ENCODE data around the gene GPC3. TPM values are rescaled to one million over a fixed set of nuclear protein-coding genes. Genes with fewer than 3 reads are reported as not detected.
"Not testable (repeated sequence)": the region's sequence is repeated elsewhere in the genome, so short reads cannot be mapped to it uniquely, and the experiment has no call there.

The GPC3 gene
- total RNA-seq, 1 donor from 2014 or later: not detected

DNA sequence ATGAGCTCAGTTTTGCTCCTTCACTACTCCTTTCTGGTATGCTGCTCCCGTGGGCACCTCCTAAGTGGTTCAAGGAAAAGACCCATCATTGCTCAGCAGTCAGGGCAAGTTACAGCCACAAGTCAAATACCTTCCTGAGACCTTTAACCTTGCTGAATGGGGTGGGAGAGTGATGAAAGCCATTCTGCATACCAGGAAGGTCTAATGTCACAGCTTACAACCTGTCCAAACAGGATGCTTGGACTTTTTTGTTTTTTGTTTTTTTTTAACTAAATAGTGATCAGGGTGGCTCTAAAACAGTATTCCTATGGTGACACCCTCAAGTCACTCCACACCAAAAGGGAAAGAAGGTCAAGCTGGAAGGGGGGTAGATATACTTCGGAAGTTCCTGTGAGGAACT lies 93.1 kb downstream of the GPC3 start:
- no peak for DNase-seq (ENCODE audit: low read depth, low spot score)

DNA sequence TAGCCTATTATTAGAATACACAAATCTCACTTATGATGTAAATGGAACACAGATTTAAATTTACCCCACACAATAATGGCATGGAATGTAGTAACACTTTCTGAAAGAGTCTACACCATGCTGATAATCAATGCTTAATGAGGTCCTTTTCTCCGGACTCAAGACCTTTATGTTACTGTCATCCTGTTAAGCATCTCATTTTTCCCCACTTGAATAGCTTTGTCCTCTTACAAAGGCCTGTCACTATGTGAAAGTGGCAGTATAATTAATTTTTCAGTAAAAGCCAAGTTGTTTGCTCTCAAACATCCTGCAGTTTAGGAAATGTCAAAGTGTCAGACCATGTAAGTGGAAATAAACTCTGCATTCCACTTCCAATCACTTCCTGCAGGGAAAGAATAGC lies 96.4 kb downstream of the GPC3 start:
- DNase-seq (ENCODE audit: low read depth, low spot score): no peak

DNA sequence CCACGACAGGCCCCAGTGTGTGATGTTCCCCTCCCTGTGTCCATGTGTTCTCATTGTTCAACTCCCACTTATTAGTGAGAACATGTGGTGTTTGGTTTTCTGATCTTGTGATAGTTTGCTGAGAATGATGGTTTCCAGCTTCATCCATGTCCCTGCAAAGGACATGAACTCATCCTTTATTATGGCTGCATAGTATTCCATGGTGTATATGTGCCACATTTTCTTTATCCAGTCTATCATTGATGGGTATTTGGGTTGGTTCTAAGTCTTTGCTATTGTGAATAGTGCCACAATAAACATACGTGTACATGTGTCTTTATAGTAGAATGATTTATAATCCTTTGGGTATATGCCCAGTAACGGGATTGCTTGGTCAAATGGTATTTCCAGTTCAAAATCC lies 97.3 kb downstream of the GPC3 start:
- not testable (repeated sequence) for DNase-seq (ENCODE audit: low read depth, low spot score)

GRCh38 chrX:133884430-133885394 lies 100.7 kb downstream of the GPC3 start:
- DNase-seq (ENCODE audit: low read depth, low spot score): no peak

DNA sequence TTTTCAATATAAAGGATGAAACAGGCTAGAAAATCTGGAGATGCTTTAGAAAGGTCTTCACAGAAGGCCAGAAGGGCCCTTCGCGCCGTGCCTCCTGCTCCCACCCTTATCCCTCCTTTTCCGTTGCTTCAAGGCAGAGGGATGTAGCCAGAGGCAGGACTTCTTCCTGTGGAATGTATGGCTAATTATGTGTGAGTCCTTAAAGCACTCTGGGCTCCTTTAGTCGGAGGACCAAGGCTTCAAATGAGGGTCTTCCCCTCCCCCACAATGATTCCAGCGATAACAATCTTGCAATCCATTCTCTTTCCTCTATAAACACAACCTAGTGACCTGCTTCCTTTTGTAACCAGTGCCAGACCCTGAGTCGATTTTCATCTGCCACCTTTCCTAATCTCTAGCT lies 103.5 kb downstream of the GPC3 start:
- no peak for DNase-seq (ENCODE audit: low read depth, low spot score)

DNA sequence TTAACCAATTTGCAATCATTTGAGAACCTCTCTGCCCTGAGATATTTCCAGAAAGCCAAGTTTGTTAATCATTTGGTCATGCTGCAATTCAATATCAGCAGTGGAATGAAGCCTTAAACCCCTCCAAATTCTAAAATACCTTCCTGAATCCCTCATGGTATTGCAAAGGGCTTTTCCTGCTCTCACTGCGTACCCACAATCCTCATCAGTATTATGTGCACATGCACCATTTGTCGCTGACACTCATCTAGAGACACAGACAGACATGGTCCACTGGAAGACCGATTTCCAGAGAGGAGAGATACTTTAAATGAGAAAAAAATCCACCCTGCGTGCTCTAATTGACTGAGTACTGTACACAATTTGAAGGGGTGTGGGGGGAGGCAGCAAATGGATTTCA lies 104.4 kb downstream of the GPC3 start:
- DNase-seq (ENCODE audit: low read depth, low spot score): no peak

- no peak for DNase-seq (ENCODE audit: low read depth, low spot score)
These were observed 105.4 kb downstream of the GPC3 start for GRCh38 chrX:133880032-133880443.

DNA sequence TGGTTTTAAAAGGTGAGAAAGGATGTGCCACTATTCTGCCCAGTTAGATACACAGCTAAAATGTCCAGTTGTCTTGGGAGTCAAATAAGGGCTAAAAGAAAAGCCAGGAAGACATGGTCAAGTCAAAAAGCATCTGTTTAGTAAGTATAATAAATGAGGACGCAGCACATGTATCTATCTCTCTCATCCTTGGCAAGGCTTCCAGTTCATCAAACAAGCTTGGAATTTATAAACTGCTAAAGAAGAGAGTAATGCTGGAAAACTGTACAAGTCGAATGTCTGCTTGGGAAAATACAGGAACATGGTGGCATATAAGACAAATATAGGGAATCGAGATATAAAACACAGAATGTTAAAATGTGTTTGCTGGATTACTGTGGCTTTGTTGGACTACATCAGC lies 106.7 kb downstream of the GPC3 start:
- DNase-seq (ENCODE audit: low read depth, low spot score): no peak

DNA sequence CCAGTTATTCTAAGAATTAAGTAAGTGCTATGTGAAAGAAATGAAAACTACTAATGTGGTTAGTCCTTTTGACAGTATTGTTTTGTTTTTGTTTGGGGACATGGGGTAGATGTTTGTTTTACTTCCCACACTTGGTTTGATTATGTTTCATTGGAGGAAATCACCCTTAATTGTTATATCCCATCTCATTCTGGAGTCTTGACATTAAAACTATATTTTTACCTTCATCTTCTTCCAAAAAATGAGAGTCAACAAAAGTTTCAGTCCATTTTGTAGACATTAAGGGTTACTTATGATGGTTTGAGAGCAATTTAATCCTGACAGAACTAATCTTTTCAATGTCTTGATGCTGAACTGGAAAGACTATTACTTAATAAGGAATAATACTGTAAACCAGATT lies 108.7 kb downstream of the GPC3 start:
- no peak for DNase-seq (ENCODE audit: low read depth, low spot score)

GRCh38 chrX:133869270-133869669 lies 116.1 kb downstream of the GPC3 start:
- no peak for DNase-seq (ENCODE audit: low read depth, low spot score)

GRCh38 chrX:133868682-133869081 lies 116.7 kb downstream of the GPC3 start:
- no peak for DNase-seq (ENCODE audit: low read depth, low spot score)

DNA sequence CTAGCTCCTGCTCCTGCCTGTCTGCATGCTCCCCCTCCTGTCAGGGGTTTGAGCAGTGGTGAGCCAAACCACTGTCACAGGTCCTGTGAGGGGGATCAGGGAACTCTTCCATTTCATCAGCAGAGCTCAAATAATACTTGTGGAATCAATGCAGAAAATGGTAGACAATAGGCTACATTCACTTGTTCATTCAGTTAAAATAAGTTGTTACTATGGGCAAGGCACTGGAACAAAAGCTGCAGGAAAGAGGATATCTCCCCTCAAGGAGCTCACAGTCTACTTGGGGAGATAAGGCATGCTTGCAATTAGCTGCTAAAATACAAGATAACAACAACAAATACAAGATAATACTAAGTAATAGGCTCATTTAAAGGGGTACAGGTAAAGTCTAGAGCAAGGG lies 117.1 kb downstream of the GPC3 start:
- no peak for DNase-seq (ENCODE audit: low read depth, low spot score)

DNA sequence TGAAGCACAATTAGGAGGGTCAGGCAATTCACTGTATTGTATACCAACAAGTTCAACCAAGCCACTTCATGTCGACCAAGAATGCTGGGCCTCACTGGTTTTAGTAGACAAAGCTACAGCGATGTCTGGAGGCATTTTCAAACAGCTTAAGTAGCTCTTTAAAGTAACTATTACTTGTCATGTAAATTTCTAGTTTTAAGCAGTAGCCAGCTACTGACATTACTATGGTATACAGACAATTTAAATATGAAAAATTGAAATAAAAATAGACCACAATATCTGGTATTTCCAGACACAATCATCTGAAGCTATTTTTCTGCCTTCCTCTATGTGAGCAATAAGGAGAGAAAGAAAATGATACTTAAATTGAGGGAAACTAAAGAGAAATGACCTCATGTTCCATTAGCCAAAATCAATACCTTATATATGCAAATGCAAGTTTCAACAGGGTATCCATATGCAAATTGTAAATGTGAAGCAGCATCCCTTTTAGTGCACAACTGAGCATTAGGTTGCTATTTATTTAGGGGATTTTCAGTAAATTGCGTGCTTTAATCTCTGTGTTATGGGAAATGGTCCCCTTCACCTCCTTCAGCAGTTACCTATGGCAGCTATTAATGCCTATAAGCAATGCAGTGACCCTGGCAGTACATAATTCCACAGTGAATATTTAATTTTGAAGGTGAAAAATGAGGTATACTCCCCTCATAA lies 119.5 kb downstream of the GPC3 start:
- no peak for DNase-seq (ENCODE audit: low read depth, low spot score)

- no peak for DNase-seq (ENCODE audit: low read depth, low spot score)
These were observed 121.2 kb downstream of the GPC3 start for GRCh38 chrX:133864236-133864635.

GRCh38 chrX:133859860-133860259 lies 125.5 kb downstream of the GPC3 start:
- no peak for DNase-seq (ENCODE audit: low read depth, low spot score)

DNA sequence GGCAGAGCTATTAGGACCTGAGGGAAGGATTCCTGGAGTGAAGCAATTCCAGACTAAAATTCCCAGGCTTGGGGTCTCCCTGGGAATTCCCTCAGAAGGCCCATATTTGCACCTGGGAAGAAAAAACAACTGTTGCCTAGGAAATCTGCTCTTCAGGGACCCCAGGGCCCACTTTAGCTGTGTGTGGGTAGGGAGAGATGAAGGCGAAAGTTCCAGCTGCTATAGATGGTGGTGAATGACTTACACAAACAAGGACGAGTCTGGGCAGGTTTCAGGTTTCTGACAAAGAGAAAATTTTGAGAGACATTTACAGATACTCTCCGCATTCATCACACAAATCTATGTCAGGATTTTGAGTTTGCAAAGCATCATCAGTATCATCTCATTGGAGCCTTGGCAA lies 126.1 kb downstream of the GPC3 start:
- DNase-seq (ENCODE audit: low read depth, low spot score): no peak

DNA sequence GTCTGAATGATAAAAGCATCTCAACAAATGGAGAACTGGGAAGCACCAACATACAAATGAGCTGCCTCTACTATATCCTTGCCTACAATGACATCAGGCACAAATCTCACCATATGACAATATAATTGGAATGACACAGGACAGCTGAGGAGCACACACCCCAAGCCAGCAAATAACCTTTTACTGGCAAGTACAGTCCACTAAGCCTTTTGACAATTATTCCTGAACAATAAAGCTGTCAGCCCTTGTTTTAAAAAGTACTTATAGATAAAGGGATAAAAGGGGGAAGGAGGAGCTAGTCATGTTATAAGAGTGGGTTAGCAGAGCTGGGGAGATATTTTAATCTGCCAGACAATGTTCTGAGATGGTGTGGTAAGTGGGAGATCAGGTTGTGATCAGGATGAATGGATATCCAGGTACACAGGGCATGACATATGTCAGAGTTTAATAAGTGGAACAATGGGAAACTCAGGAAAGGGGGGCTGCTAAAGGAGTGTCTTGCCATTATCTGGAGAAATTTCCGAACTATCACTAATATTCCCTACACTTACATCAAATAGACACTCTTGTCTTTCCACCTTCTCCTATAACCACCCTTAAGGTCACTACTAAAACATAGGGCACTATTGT lies 127.6 kb downstream of the GPC3 start:
- DNase-seq (ENCODE audit: low read depth, low spot score): no peak

- no peak for DNase-seq (ENCODE audit: low read depth, low spot score)
These were observed 128.6 kb downstream of the GPC3 start for GRCh38 chrX:133856819-133857218.

DNA sequence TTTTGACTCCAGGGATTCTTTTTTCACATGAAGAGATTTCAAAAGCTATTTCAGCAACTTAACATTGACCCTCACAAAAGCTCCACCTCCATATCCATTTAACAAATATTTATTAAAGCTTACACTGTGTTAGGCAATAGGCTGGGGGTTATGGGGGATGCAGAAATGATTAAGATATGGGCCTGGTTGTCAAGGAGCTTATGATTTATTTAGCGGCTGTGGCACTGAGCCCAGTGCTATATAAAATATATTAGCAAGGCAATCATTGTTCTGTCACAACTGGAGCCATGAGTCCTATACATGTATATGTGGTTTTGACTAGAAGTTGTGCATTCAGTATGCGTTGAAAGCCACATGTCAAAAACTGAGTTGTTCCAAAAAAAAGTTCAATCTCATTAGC lies 131.1 kb downstream of the GPC3 start:
- no peak for DNase-seq (ENCODE audit: low read depth, low spot score)

DNA sequence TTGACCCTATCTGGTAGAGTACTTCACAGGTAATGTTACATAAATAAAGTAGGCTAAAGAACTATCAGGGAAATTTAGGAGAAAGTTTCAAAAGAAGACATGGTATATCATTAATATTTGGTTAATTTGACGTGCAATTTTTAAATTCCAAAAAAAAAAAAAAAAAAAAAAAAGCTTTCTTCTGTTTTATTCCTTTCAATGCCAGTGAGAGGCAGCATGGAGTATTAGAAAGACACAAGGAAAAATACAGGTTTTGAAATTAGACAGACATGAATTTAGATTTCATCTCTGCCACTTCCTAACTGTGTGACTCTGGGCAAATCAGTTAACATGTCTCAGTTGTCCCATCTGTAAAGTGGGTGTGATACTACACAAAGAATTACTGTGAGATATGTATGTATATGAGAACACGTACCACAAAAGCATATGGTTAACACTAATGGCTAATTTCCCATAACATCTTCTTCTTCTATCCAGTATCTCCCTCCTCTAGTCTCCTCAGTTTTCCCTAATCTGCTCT lies 132.5 kb downstream of the GPC3 start:
- no peak for DNase-seq (ENCODE audit: low read depth, low spot score)

DNA sequence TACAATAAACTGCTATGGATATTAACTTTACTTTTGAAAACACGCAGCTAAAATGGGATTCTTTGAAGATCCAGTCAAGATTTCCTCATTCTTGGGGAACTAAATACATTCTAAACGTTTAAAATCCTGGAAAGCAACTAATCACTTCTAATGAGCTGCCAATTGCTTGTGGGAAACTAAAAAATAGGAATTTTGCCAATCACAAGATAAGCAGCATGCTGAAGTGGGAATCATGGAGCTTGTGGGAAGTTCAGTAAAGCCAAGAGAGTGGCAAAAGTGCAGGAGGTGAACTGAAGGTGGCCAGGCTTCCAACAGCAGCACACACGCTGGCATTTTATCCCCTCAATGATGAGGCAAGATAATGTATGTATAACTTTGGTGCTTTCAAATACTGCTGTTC lies 133.0 kb downstream of the GPC3 start:
- no peak for DNase-seq (ENCODE audit: low read depth, low spot score)

GRCh38 chrX:133850399-133850798 lies 135.0 kb downstream of the GPC3 start:
- DNase-seq (ENCODE audit: low read depth, low spot score): no peak
